H9 (cell line): ENCODE results near the gene FUZ. TPM values are rescaled to one million over a fixed set of nuclear protein-coding genes. Genes with fewer than 3 reads are reported as not detected.

ENCODE experiments used
- DNase-seq: peaks from one replicate; pipeline ENCODE4 v3.0.0-alpha.2; 2017
- H2AFZ ChIP-seq: one replicate; pipeline ENCODE4 v1.6.1; 2013; ENCODE audit warnings: mild to moderate bottlenecking, low read length, control low read depth, moderate library complexity
- H2AK5ac ChIP-seq: 2 replicates; pipeline ENCODE4 v1.6.1; 2013; ENCODE audit warnings: low read length, control low read depth, mixed read lengths; ENCODE audit not compliant: insufficient read length
- H2BK120ac ChIP-seq: one replicate; pipeline ENCODE4 v1.6.1; 2013; ENCODE audit warnings: low read depth, mild to moderate bottlenecking, low read length, control low read depth, inconsistent platforms; ENCODE audit not compliant: poor library complexity, severe bottlenecking
- H2BK12ac ChIP-seq: 2 replicates; pipeline ENCODE4 v1.6.1; 2013; ENCODE audit warnings: low read length, control low read depth, mixed read lengths, low read depth; ENCODE audit not compliant: insufficient read length
- H2BK15ac ChIP-seq: 2 replicates; pipeline ENCODE4 v1.6.1; 2013; ENCODE audit warnings: low read depth, low read length, control low read depth
- H2BK20ac ChIP-seq: one replicate; pipeline ENCODE4 v1.6.1; 2013; ENCODE audit warnings: low read depth, mild to moderate bottlenecking, low read length, control low read depth, inconsistent platforms; ENCODE audit not compliant: poor library complexity, severe bottlenecking
- H2BK5ac ChIP-seq: 2 replicates; pipeline ENCODE4 v1.6.1; 2013; ENCODE audit warnings: low read length, control low read depth, mixed read lengths; ENCODE audit not compliant: insufficient read length
- H3K14ac ChIP-seq: 2 replicates; pipeline ENCODE4 v1.6.1; 2013; ENCODE audit warnings: low read length, control low read depth; ENCODE audit not compliant: insufficient read depth
- H3K18ac ChIP-seq: 2 replicates; pipeline ENCODE4 v1.6.1; 2013; ENCODE audit warnings: low read depth, mild to moderate bottlenecking, mixed read lengths, low read length, control low read depth; ENCODE audit not compliant: insufficient read length
- H3K23ac ChIP-seq: 2 replicates; pipeline ENCODE4 v1.6.1; 2013; ENCODE audit warnings: low read length, control low read depth, mixed read lengths, low read depth; ENCODE audit not compliant: insufficient read length
- H3K23me2 ChIP-seq: 2 replicates; pipeline ENCODE4 v1.6.1; 2013; ENCODE audit warnings: low read depth, mild to moderate bottlenecking, mixed read lengths, low read length, control low read depth; ENCODE audit not compliant: insufficient read length, poor library complexity, severe bottlenecking
- H3K27ac ChIP-seq: 2 replicates; pipeline ENCODE4 v1.5.1; 2013; ENCODE audit warnings: low read length, control low read depth, mixed read lengths, low read depth; ENCODE audit not compliant: insufficient read length
- H3K27me3 ChIP-seq: 2 replicates; pipeline ENCODE4 v1.6.1; 2013; ENCODE audit warnings: low read length, control low read depth, inconsistent platforms; ENCODE audit not compliant: insufficient read depth
- H3K4ac ChIP-seq: 2 replicates; pipeline ENCODE4 v1.6.1; 2013; ENCODE audit warnings: low read depth, mild to moderate bottlenecking, control low read depth, inconsistent platforms, low read length, moderate library complexity
- H3K4me1 ChIP-seq: 2 replicates; pipeline ENCODE4 v1.6.1; 2013; ENCODE audit warnings: low read length, control low read depth, inconsistent platforms; ENCODE audit not compliant: insufficient read depth
- H3K4me2 ChIP-seq: 2 replicates; pipeline ENCODE4 v1.6.1; 2013; ENCODE audit warnings: low read length, control low read depth, mixed read lengths; ENCODE audit not compliant: insufficient read length, insufficient read depth
- H3K56ac ChIP-seq: 2 replicates; pipeline ENCODE4 v1.6.1; 2013; ENCODE audit warnings: low read depth, mild to moderate bottlenecking, mixed read lengths, low read length, control low read depth; ENCODE audit not compliant: insufficient read length
- H3K79me1 ChIP-seq: 2 replicates; pipeline ENCODE4 v1.6.1; 2013; ENCODE audit warnings: low read depth, mild to moderate bottlenecking, moderate library complexity, low read length, control low read depth, inconsistent platforms; ENCODE audit not compliant: insufficient read depth, poor library complexity, severe bottlenecking
- H3K79me2 ChIP-seq: 2 replicates; pipeline ENCODE4 v1.6.1; 2013; ENCODE audit warnings: low read length, control low read depth, inconsistent platforms; ENCODE audit not compliant: insufficient read depth
- H3K9ac ChIP-seq: 2 replicates; pipeline ENCODE4 v1.6.1; 2013; ENCODE audit warnings: low read length, control low read depth, mixed read lengths; ENCODE audit not compliant: insufficient read length; ENCODE audit errors: extremely low read depth
- H3K9me3 ChIP-seq: one replicate; pipeline ENCODE4 v1.6.1; 2013; ENCODE audit warnings: low read depth, low read length, inconsistent platforms; ENCODE audit not compliant: control insufficient read depth
- H3T11ph ChIP-seq: one replicate; pipeline ENCODE4 v1.6.1; 2013; ENCODE audit warnings: mild to moderate bottlenecking, low read length, control low read depth, inconsistent platforms
- H4K20me1 ChIP-seq: one replicate; pipeline ENCODE4 v1.6.1; 2013; ENCODE audit not compliant: control insufficient read depth, insufficient read length, insufficient read depth
- H4K5ac ChIP-seq: 2 replicates; pipeline ENCODE4 v1.6.1; 2013; ENCODE audit warnings: low read depth, mild to moderate bottlenecking, mixed read lengths, low read length, control low read depth; ENCODE audit not compliant: insufficient read length
- H4K8ac ChIP-seq: replicated peaks from 2 replicates; pipeline ENCODE4 v1.6.1; 2013; ENCODE audit warnings: low read length, control low read depth, mixed read lengths, low read depth; ENCODE audit not compliant: insufficient read length
- H4K91ac ChIP-seq: 2 replicates; pipeline ENCODE4 v1.6.1; 2013; ENCODE audit warnings: low read depth, mild to moderate bottlenecking, moderate library complexity, mixed read lengths, low read length, control low read depth; ENCODE audit not compliant: insufficient read length
- H3K27ac Mint-ChIP-seq, 3 experiments: 2 replicates in 2 of 3; 3 replicates in 1 of 3; pipeline ENCODE4 v1.8.0; 2020 to 2021; ENCODE audit warnings: mixed read lengths in 3 of 3, mild to moderate bottlenecking in 1 of 3, moderate library complexity in 1 of 3
- H3K27me3 Mint-ChIP-seq: 2 replicates; pipeline ENCODE4 v1.8.0; 2021; ENCODE audit warnings: low read depth, mild to moderate bottlenecking, moderate library complexity, mixed read lengths
- H3K36me3 Mint-ChIP-seq, 3 experiments: 2 replicates in 2 of 3; 3 replicates in 1 of 3; pipeline ENCODE4 v1.8.0; 2020 to 2021; ENCODE audit warnings: low read depth in 3 of 3, mixed read lengths in 3 of 3; ENCODE audit not compliant: insufficient read depth in 1 of 3
- H3K4me1 Mint-ChIP-seq, 2 experiments: 2 replicates each; pipeline ENCODE4 v1.8.0; 2020; ENCODE audit warnings: mixed read lengths in 2 of 2
- H3K4me3 Mint-ChIP-seq, 2 experiments: 2 replicates in 1 of 2; 3 replicates in 1 of 2; pipeline ENCODE4 v1.8.0; 2020 to 2021; ENCODE audit warnings: mild to moderate bottlenecking in 2 of 2, mixed read lengths in 2 of 2, moderate library complexity in 1 of 2
- H3K9me3 Mint-ChIP-seq, 2 experiments: 2 replicates in 1 of 2; 3 replicates in 1 of 2; pipeline ENCODE4 v1.8.0; 2020; ENCODE audit warnings: mild to moderate bottlenecking in 2 of 2, mixed read lengths in 2 of 2, moderate library complexity in 1 of 2
- WGBS: extraction: QIAGEN DNeasy Blood & Tissue Kit; methylation state at CpG from one replicate; pipeline ENCODE4 v1.1.7; 2013; ENCODE audit warnings: missing lambda C conversion rate, low lambda C conversion rate, mixed read lengths; ENCODE audit not compliant: insufficient read length; ENCODE audit errors: extremely low coverage; 5-methylcytosine and 5-hydroxymethylcytosine counted together
- total RNA-seq: library from RNA; stranded (reverse); gene quantifications from 2 replicates; pipeline ENCODE4 v1.2.1, GENCODE V29; 2021
- TF ChIP-seq, protein P1 (sequence below): fragments of 200-600 bp; sonication (generic); conservative IDR thresholded peaks from 3 replicates; pipeline ENCODE4 v1.8.0; 2021; ENCODE audit warnings: antibody characterized with exemption, mild to moderate bottlenecking

Gene FUZ
- total RNA-seq, 1 experiment from 2014 or later, result 25.1 TPM

- H3K4me1 Mint-ChIP-seq, result peaks cover 5 to 23% of the 10 kb centered on the region in 2 experiments
- H2BK120ac ChIP-seq, result no peak overlapping the region
- H3K27me3 Mint-ChIP-seq, result no peaks in the 10 kb centered on the region
- H4K20me1 ChIP-seq, result peaks cover 2% of the 10 kb centered on the region
- H3K9me3 ChIP-seq, result no peaks in the 10 kb centered on the region
- no peak overlapping the region for H4K8ac ChIP-seq
- no peak overlapping the region for H3K4me2 ChIP-seq
- no peak overlapping the region for H3K23ac ChIP-seq
- no peak overlapping the region for H2AFZ ChIP-seq
- DNase-seq, result peak; percentile 77
- H2BK20ac ChIP-seq, result no peak overlapping the region
- no peaks in the 10 kb centered on the region for H3K27me3 ChIP-seq
- no peaks in the 10 kb centered on the region for H3K23me2 ChIP-seq
- H3K9me3 Mint-ChIP-seq, result no peaks in the 10 kb centered on the region; a peak in 1 of 5 replicates
- no peak overlapping the region for H2AK5ac ChIP-seq
- H3K27ac Mint-ChIP-seq, result peak overlapping the region in 1 of 3 experiments; percentile 77; a peak in 1 of 7 replicates
- H2BK12ac ChIP-seq, result no peak overlapping the region
- no peak overlapping the region for H3K18ac ChIP-seq
- no peak overlapping the region for H2BK5ac ChIP-seq
- H2BK15ac ChIP-seq, result no peak overlapping the region
- H3K4ac ChIP-seq, result no peak overlapping the region
- no peaks in the 10 kb centered on the region for H3K79me2 ChIP-seq
- H3K79me1 ChIP-seq, result no peaks in the 10 kb centered on the region
- H3K4me3 Mint-ChIP-seq, result peak overlapping the region in 1 of 2 experiments; percentile 14; a peak in 1 of 5 replicates
- no peak overlapping the region for H4K5ac ChIP-seq
- no peaks in the 10 kb centered on the region for H3K4me1 ChIP-seq
- TF ChIP-seq, protein P1, sequence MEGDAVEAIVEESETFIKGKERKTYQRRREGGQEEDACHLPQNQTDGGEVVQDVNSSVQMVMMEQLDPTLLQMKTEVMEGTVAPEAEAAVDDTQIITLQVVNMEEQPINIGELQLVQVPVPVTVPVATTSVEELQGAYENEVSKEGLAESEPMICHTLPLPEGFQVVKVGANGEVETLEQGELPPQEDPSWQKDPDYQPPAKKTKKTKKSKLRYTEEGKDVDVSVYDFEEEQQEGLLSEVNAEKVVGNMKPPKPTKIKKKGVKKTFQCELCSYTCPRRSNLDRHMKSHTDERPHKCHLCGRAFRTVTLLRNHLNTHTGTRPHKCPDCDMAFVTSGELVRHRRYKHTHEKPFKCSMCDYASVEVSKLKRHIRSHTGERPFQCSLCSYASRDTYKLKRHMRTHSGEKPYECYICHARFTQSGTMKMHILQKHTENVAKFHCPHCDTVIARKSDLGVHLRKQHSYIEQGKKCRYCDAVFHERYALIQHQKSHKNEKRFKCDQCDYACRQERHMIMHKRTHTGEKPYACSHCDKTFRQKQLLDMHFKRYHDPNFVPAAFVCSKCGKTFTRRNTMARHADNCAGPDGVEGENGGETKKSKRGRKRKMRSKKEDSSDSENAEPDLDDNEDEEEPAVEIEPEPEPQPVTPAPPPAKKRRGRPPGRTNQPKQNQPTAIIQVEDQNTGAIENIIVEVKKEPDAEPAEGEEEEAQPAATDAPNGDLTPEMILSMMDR, result peak; percentile 66
- no peak overlapping the region for H3K56ac ChIP-seq
- H3K14ac ChIP-seq, result no peak overlapping the region
- no peak overlapping the region for H3T11ph ChIP-seq
- H4K91ac ChIP-seq, result no peak overlapping the region
- peaks cover 30 to 66% (median 56%) of the 10 kb centered on the region in 3 experiments; a peak in 6 of 7 replicates for H3K36me3 Mint-ChIP-seq
- WGBS, result no CpG with 5 or more reads among the region's 25 CpGs
- no peak overlapping the region for H3K9ac ChIP-seq
- no peak overlapping the region for H3K27ac ChIP-seq
Measured at GRCh38 chr19:49799798-49800376, 13.2 kb downstream of the FUZ start.
